HG02571 (cell line): ENCODE measurements around the gene SPP2.

Source experiments
- ATAC-seq: cut with Tn5 transposase; IDR thresholded peaks from one replicate; pipeline ENCODE4 v1.9.1; 2021; ENCODE audit warnings: mild to moderate bottlenecking, moderate library complexity; ENCODE audit not compliant: unreplicated experiment

Gene SPP2, protein sequence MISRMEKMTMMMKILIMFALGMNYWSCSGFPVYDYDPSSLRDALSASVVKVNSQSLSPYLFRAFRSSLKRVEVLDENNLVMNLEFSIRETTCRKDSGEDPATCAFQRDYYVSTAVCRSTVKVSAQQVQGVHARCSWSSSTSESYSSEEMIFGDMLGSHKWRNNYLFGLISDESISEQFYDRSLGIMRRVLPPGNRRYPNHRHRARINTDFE

DNA sequence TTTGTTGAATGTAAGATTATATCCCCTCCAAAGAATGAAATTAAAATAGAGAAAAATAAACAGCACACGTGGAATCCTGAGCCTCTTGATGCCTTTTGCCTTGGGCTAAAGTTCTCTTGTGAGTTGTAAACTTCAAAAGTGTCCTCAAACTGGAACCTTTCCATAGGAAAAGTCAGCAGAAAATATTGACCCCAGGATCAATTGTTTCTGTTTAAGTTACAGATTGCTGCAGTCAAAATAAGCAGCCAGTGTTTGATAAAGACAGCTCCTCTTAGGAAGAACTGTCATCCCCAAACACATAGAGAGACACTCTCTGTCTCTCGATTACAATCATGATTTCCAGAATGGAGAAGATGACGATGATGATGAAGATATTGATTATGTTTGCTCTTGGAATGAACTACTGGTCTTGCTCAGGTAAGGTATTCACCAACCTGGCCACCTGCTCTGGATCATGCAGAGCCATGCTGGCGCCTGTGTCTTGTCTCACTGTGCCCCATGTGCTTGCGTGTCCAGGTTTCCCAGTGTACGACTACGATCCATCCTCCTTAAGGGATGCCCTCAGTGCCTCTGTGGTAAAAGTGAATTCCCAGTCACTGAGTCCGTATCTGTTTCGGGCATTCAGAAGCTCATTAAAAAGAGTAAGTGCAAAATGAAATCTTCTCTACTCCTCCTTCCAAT, at the start of gene SPP2:
Gene SPP2, plus strand, starts transcription at position 248 of the 681 bp plus-strand sequence. Its CDS starts 85 bp downstream, at position 333.
- no peak for ATAC-seq

DNA sequence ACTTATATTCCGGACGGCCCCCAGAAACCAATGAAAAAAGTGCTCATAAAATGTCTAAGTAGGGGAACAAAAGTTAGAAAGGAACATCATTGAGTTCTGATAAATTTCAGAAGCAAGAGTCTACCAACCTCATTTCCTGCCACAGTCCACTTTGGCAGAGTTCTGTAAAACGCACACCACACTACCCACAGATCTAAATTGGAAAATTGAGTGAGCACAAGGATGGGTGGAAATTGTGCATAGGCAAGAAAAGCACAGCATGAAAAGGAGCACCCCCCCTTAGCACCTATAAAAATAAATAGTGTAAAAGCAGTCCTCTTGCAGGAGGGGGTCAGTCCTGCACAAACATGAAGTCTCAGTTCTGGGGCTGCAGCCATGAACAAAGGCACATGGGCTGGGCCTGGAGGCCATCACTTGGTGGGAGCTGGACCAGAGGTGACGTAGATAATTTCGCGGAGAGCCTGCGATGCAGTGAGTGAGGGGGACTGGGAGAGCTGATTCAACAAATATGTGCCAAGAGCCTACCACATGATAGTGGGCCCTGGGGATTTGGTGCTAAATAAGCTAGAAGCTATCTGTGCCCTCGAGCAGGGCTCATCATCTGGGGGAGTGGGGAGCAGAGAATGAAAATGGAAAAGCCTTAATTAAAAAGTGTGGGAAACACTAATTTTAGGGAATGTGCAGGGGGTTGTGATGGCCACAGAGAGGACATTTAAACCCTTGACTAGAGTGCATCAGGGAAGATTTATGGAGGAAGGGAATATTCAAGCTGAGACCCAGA, 48.9 kb upstream of the SPP2 start:
- no peak for ATAC-seq

DNA sequence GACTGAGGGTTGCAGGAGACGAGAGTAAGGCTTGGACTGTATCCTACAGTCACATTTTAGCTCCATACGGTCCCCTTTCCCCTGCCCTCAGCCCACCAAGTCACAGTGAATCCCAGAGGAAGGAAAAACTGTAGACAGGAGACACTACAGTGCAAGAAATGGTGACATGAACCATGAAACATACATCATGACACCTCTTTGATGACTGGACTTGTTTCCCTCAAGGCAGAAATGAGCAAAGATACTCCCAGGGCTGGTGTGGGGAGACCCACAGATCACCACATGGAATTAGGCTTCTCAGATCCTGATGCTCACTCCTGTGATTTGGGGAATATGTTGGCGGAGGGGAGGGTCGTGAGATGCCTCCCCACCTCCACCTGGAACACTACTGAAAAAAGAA, 48.2 kb upstream of the SPP2 start:
- no peak for ATAC-seq

- ATAC-seq, result no peak
Observed at GRCh38 chr2:234003972-234004617, 46.4 kb upstream of the SPP2 start.

DNA sequence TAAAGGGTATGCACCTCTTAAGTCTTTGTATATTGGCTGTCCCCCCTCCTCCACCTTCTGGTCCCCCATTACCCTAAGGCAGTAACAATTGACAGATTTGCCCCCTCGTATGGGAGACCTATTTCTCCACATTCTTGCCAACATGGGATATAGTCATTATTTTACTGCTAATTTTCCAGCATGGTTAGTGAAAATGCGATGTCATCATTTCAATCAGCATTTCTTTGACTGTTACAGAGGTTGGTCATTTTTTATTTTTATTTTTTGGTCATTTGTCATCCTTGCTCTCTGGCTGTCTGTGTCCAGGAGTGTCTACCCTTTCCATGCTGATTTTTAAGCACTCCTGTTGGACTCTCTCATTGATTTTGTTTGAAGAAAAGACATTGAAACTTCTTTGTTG, 45.4 kb upstream of the SPP2 start:
- ATAC-seq, result no peak

GRCh38 chr2:234006501-234006900, 44.0 kb upstream of the SPP2 start:
- no peak for ATAC-seq

GRCh38 chr2:234014427-234014826, 36.1 kb upstream of the SPP2 start:
- no peak for ATAC-seq

DNA sequence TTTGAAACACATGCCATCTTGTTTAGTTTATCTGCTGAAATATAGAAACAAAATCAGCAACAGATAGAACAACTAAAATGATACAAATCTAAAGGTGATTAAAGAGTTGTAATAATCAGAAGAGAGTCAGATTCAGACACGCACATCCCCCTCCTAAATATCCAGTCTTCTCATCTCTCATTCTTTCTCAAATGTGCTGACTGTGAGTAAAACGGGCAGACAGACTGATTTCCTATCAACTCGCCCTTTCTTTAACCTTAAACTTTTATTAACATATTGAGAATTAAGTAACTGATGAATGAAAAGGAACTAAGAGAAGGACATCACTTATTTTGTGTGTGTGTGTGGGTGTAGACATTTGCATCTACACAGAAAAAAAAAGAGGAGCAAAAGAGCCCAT, 34.6 kb upstream of the SPP2 start:
- ATAC-seq, result no peak

DNA sequence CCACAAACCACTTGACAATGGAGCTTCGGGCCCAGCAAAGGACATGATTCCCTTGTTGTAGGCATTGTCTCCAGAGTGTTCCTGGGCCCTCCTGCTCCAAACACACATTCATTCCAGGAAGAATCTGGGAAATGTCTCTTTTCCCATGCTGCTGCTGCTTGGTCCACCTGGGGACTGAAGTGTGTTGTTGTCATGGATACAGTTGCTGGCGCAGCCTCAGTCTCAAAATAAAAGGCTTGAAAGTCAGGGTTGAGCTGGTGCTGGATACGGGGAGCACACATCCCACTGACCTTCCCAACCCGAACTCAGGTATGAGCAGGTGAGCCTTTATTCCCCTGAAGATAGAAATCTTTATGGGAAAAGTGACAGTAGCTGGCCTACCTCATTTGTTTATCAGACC, 30.6 kb upstream of the SPP2 start:
- no peak for ATAC-seq

DNA sequence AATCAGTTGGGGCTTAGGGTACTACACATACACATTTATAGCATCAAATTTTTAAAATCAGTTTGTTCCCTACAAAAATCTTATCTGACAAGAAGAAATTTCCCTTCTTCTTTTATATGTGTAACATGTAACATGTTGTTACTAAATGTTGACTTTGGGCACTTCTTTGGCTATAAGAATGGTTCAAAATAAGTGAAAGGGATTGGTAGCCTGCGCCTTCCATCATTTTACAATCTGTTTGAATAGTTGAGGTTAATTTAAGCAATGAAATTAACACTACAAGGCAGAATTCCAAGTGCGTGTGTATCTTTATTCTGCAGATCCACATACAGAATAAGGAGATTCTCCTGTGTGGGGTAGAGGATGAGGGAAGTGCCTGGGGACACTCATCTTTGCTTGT, 30.2 kb upstream of the SPP2 start:
- ATAC-seq, result no peak

- ATAC-seq, result no peak
Observed at GRCh38 chr2:234022424-234022823, 28.1 kb upstream of the SPP2 start.

DNA sequence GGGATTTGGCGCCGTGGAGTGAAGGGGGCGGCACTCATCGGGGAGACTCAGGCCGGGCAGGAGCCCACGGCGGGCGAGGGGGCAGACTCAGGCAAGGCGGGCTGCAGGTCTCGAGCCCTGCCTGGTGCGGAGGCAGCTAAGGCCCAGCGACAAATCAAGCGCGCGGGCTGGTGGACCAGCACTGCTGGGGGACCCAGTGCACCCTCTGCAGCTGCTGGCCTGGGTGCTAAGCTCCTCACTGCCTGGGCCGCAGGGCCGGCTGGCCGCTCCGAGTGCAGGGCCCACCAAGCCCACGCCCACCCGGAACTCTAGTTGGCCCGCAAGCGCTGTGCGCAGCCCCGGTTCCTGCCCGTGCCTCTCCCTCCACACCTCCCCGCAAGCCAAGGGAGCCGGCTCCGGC, 26.2 kb upstream of the SPP2 start:
- ATAC-seq, result no peak

DNA sequence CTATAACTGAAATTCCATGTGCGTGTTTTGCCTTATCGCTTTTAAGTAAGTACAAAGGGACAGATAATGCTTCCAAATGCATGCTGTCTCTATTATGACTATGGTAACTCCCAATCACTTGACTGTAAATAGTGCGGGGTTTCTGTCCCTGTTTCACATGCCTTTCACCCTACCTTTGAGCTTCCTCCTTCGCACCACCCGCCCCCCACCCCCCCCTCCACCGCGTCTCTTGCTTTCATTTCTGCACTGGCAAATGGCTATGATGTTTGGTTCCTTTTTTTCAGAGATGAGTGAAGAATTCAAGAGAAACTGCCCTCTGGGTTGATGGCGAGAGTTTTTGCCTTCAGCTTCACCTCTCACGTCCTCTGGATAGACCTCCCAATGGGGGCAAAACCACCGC, 25.0 kb upstream of the SPP2 start:
- ATAC-seq, result no peak

DNA sequence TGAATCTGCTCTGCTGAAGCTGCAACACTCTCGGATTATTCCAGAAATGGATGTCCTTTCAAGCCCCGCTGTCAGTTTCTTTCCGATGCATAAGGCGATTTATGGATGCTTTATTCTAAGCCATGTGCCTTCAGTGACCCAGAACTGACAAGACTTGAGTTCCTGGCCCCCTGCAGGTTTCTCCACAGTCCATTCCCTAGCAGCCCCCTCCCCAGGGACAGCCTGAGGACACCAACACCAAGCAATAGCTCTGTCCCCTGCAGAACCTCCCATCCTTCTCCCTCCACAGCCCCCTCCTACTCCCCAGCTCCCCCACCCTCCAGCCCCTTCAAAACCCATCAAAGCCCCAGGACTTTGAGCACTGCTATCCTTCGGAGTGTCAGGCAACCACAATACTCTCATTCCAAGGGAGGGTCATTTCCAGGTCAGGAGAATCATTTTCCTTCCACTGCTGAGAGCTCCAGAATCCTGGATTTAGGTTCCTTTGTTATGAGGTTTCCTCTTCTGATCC, 24.6 kb upstream of the SPP2 start:
- ATAC-seq, result no peak

- no peak for ATAC-seq
Observed at GRCh38 chr2:234026693-234027254, 23.7 kb upstream of the SPP2 start.

DNA sequence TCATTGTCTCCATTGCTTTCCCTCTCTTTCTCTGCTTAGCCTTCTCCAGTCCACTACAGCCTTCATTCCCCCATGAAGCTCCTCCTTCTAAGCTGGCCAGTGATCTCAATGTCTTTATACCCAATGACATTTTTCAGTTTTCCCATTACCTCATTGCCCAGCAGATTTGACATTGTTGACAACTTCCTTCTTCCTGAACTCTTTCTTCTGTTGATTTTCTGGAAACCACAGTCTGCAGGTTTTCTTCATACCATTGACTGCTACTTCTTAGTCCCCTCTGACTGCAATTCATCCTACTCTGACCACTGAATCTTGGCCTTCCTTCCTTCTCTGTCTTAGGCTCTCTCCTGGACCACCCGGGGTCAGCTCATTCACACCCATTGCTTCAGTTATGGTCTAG, 22.9 kb upstream of the SPP2 start:
- no peak for ATAC-seq

- no peak for ATAC-seq
Observed at GRCh38 chr2:234029150-234029733, 21.3 kb upstream of the SPP2 start.

GRCh38 chr2:234031207-234031606, 19.3 kb upstream of the SPP2 start:
- ATAC-seq, result no peak

GRCh38 chr2:234032279-234032856, 18.1 kb upstream of the SPP2 start:
- ATAC-seq, result no peak

DNA sequence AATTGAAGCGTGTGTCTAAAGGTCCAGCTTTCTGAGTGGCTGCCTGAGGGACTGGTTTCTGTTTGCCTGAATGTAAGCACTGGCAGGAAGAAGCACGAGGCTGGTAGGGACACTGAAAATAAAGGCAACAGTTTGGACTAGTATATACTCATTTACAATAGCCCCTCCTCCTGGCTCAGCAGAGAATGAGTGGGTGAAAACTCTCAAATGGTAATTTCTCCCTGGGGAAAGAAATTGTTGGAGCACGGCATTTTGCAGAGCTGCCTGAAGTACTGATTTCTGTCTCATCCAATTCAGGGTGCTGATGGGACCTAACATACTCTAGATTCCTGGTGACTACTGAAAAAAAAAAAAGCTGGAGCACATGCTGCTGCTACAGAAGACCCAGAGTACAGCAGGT, 17.3 kb upstream of the SPP2 start:
- ATAC-seq, result no peak
